SU-DHL-6 (cell line): ENCODE results near the gene GABBR2.

ENCODE experiments used
- H2AFZ ChIP-seq: fragments of 200-600 bp; sonication (generic); 2 replicates; pipeline ENCODE4 v1.6.1; 2014; ENCODE audit warnings: low read depth, mild to moderate bottlenecking, moderate library complexity, mixed read lengths, antibody characterized with exemption, low read length; ENCODE audit not compliant: severe bottlenecking
- H3F3A ChIP-seq: fragments of 200-600 bp; shearing (Covaris generic); 2 replicates; pipeline ENCODE4 v1.6.0; 2016; ENCODE audit warnings: antibody characterized with exemption, mild to moderate bottlenecking; ENCODE audit not compliant: insufficient read depth
- H3K27ac ChIP-seq: fragments of 200-600 bp; sonication (generic); 2 replicates; pipeline ENCODE4 v1.5.1; 2016; ENCODE audit warnings: low read depth, mild to moderate bottlenecking, low read length, moderate library complexity, mixed read lengths
- H3K27me3 ChIP-seq: fragments of 200-600 bp; sonication (generic), shearing (Covaris generic); 2 replicates; pipeline ENCODE4 v1.6.0; 2014; ENCODE audit warnings: mild to moderate bottlenecking, low read length
- H3K36me3 ChIP-seq: fragments of 200-600 bp; sonication (generic); 2 replicates; pipeline ENCODE4 v1.6.1; 2014; ENCODE audit warnings: mild to moderate bottlenecking, low read length, mixed read lengths
- H3K4me2 ChIP-seq: fragments of 300-600, 200-600 bp; shearing (Covaris generic), sonication (generic); 2 replicates; pipeline ENCODE4 v1.6.0; 2014; ENCODE audit warnings: low read length, low read depth, mild to moderate bottlenecking; ENCODE audit not compliant: poor library complexity, severe bottlenecking
- H3K4me3 ChIP-seq: fragments of 200-600 bp; sonication (generic); 2 replicates; pipeline ENCODE4 v1.5.1; 2014; ENCODE audit warnings: antibody characterized with exemption, low read length, mild to moderate bottlenecking, mixed read lengths; ENCODE audit not compliant: insufficient read depth, poor library complexity, severe bottlenecking
- H3K79me2 ChIP-seq: fragments of 200-600 bp; sonication (generic); 2 replicates; pipeline ENCODE4 v1.6.1; 2014; ENCODE audit warnings: mild to moderate bottlenecking, low read length, moderate library complexity; ENCODE audit not compliant: insufficient read depth
- H3K9ac ChIP-seq: fragments of 200-600 bp; sonication (generic); 2 replicates; pipeline ENCODE4 v1.7.0; 2014; ENCODE audit warnings: mild to moderate bottlenecking, low read length
- H3K9me2 ChIP-seq: fragments of 200-600 bp; sonication (generic); replicated peaks from 2 replicates; pipeline ENCODE4 v1.6.1; 2014; ENCODE audit warnings: low read length; ENCODE audit not compliant: insufficient read depth
- H3K9me3 ChIP-seq: fragments of 200-600 bp; sonication (generic); 2 replicates; pipeline ENCODE4 v1.6.1; 2014; ENCODE audit warnings: low read length, mixed read lengths; ENCODE audit not compliant: insufficient read depth
- H4K20me1 ChIP-seq: fragments of 200-600 bp; sonication (generic); 2 replicates; pipeline ENCODE4 v1.6.1; 2014; ENCODE audit warnings: low read depth, mild to moderate bottlenecking, antibody characterized with exemption, low read length, moderate library complexity, mixed read lengths
- EZH2phosphoT487 ChIP-seq: fragments of 200-600 bp; sonication (generic), shearing (Covaris generic); conservative IDR thresholded peaks from 2 replicates; pipeline ENCODE4 v1.6.1; 2018; ENCODE audit warnings: mild to moderate bottlenecking, antibody characterized with exemption, low read length, moderate library complexity, mixed read lengths
- TF ChIP-seq, protein P1 (sequence below): fragments of 200-600 bp; sonication (generic); IDR thresholded peaks from one replicate; pipeline ENCODE4 v1.5.1; 2017; ENCODE audit warnings: antibody characterized with exemption, mild to moderate bottlenecking, low read length, moderate library complexity; ENCODE audit not compliant: insufficient read depth, poor library complexity, severe bottlenecking

GABBR2 gene

DNA sequence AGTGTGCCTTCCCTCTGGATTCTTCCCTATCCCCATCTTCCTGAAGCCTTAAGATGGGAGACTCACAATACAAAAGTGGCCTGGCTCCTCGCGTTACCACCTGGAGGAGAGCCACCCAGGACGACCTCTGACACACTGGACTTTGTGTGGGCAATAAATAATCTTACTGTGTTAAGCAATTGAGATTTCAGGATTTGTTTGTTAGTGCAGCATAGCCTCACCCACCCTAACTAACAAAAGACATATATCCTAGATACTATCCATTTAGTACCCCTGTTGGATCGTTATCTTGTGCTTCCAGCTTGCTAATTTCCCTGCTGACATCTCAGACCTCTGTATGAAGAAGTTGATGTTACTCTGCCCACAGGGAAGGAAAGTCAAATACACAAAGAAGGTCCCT, 7.9 kb downstream of the GABBR2 start:
- Histone ChIP-seq H2AFZ (no peak overlapping the region), H3K9me2 (no peaks in the 10 kb centered on the region), H3K27me3 (no peaks in the 10 kb centered on the region)

DNA sequence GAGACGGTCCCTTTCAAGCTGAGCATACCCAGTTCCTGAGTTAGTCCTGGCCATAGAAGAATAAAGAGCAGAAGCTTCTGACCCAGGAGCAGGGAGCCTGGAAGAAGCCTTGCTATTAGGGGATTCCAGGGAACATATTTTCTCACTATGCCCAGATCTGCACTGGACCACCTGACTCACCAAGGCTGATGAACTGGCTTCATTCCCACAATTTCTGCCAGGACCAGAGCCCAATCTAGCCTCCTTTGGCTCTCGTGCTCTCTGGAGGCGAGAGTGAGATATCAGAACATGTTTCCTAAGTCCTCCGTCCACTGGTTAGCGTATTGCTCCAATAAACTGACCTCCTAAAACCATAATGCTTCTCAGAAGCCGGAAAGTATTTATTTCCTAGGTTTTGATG, 9.9 kb downstream of the GABBR2 start:
- no peaks in the 10 kb centered on the region for H3K27me3 ChIP-seq

More for the DNA sequence above, 7.9 kb downstream of the GABBR2 start:
- TF ChIP-seq EZH2phosphoT487 = no peak
- TF ChIP-seq, protein P1, sequence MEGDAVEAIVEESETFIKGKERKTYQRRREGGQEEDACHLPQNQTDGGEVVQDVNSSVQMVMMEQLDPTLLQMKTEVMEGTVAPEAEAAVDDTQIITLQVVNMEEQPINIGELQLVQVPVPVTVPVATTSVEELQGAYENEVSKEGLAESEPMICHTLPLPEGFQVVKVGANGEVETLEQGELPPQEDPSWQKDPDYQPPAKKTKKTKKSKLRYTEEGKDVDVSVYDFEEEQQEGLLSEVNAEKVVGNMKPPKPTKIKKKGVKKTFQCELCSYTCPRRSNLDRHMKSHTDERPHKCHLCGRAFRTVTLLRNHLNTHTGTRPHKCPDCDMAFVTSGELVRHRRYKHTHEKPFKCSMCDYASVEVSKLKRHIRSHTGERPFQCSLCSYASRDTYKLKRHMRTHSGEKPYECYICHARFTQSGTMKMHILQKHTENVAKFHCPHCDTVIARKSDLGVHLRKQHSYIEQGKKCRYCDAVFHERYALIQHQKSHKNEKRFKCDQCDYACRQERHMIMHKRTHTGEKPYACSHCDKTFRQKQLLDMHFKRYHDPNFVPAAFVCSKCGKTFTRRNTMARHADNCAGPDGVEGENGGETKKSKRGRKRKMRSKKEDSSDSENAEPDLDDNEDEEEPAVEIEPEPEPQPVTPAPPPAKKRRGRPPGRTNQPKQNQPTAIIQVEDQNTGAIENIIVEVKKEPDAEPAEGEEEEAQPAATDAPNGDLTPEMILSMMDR = no peak
- no peaks in the 10 kb centered on the region for H4K20me1 ChIP-seq
- no peaks in the 10 kb centered on the region for H3K36me3 ChIP-seq
- H3K79me2 ChIP-seq = no peaks in the 10 kb centered on the region
- H3K4me2 ChIP-seq = no peak overlapping the region
- no peak overlapping the region for H3K27ac ChIP-seq
- no peaks in the 10 kb centered on the region for H3K9me3 ChIP-seq
- H3K4me3 ChIP-seq = no peak overlapping the region
- no peaks in the 10 kb centered on the region for H3F3A ChIP-seq
- no peak overlapping the region for H3K9ac ChIP-seq

DNA sequence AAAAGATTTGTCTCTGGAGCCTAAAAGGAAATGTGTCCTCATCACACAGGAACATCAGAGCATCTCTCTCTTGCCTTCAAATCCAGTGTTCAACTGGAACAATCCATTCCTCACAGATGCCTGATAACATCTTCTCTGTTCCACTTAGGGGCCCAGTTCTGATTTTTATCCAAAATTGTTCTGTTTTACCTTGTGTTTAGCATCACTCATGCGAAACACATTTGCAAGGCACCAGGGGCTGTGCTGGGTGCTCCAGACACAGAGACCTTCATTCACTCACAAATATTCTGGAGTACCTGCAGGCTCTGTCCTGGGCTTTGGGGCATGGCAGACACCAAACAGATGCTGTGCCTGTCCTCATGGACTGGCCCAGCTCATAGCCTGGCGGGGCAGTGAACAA, 13.8 kb downstream of the GABBR2 start:
- H3K79me2 ChIP-seq = no peaks in the 10 kb centered on the region
- no peak overlapping the region for H3K9ac ChIP-seq
- H4K20me1 ChIP-seq = no peaks in the 10 kb centered on the region
- no peak for TF ChIP-seq EZH2phosphoT487
- TF ChIP-seq, protein P1 = no peak
- H3K27ac ChIP-seq = no peak overlapping the region
- H3K9me3 ChIP-seq = no peaks in the 10 kb centered on the region
- H2AFZ ChIP-seq = no peak overlapping the region
- H3K4me2 ChIP-seq = no peak overlapping the region
- no peaks in the 10 kb centered on the region for H3F3A ChIP-seq
- no peaks in the 10 kb centered on the region for H3K36me3 ChIP-seq
- no peak overlapping the region for H3K4me3 ChIP-seq
- no peaks in the 10 kb centered on the region for H3K27me3 ChIP-seq
- no peaks in the 10 kb centered on the region for H3K9me2 ChIP-seq

More for the DNA sequence above, 9.9 kb downstream of the GABBR2 start:
- Histone ChIP-seq H3K79me2 (no peaks in the 10 kb centered on the region), H3K36me3 (no peaks in the 10 kb centered on the region), H3K9me3 (no peaks in the 10 kb centered on the region), H3K9me2 (no peaks in the 10 kb centered on the region), H3K9ac (no peak overlapping the region), H2AFZ (no peak overlapping the region), H3F3A (no peaks in the 10 kb centered on the region), H3K27ac (no peak overlapping the region), H4K20me1 (no peaks in the 10 kb centered on the region), H3K4me3 (no peak overlapping the region), H3K4me2 (no peak overlapping the region)
- TF ChIP-seq EZH2phosphoT487 = no peak
- TF ChIP-seq, protein P1 = no peak
